Cerebellar nuclear complex (tissue), 1 donor: ENCODE results near the gene LEMD2.
A peak's percentile ranks its signal among the peaks of the same experiment; 100 is the strongest.

Source experiments
- DNase-seq, 2 experiments: peaks; one replicate each; lab custom pipeline; 2025; lab: John Stamatoyannopoulos, UW

LEMD2 gene

DNA sequence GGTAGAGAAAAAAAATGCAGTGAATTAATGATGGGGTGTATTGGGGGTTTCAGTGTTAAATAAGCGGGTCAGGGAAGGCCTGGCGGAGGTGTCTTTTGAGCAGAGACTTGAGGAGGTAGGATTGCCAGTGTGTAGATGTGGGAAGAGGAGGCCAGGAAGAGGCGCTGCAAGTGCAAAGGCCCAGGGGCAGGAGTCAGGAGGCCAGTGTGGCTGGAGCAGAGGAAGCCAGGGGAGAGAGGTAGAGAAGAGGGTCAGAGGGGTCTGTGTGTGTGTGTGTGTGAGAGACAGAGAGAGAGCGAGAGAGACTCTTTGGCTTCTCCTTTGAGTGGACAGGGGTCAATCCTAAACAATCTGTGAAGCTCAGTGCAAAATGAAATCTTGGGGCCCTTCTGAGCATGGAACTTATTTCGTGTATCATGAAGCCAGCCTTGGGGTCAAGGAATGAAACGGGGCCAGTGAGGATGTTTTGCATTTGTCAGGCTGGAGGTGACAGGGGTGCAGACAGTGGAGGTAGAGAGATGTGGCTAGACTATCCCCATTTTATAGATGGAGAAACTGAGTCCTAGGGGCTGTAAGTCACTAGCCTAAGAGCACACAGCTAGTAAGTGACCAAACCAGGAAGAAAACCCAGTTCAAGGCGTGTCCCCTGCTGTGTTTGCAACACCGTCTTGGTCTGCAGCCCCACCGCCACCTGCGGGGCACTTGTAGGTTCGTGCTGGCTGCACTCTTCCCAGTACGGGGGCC, 32.5 kb downstream of the LEMD2 start:
- DNase-seq = no peak

DNA sequence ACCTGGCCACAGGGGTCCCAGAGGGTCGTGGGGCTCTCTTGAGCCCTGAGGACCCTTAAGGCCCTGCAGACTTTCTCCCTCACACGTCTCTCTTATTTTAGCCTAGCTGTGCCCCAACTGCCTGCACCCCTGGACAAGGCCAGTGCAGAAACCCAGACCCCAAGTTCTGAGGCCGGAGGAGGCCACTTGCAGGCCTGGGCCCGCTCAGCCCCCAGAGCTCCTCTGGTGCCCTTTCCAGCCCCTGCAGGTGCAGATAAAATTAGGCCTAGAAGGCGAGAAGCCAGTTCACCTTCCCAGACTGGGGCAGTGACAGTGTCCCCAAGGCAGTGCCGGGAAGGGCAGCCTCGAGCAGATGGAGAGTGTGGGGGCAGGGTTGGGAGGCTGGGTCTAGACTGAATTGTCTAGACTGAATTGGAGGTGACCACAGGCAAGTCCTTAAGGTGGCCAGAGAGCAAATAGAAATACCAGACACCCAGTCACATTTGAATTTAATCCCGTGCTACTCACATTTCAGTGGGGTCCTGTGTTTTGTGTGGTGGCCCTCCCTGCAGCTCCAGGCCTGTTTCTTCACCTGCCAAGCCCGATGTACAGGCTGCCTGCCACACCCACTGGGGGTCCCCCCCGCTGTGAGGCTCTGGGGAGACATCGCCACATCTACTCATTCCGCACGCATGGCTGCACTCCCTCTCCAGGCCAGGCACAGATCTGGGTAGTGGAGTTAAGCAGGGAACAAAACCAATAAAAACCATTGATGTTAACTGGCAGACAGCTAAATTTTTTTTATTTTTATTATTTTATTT, 33.7 kb downstream of the LEMD2 start:
- no peak for DNase-seq

DNA sequence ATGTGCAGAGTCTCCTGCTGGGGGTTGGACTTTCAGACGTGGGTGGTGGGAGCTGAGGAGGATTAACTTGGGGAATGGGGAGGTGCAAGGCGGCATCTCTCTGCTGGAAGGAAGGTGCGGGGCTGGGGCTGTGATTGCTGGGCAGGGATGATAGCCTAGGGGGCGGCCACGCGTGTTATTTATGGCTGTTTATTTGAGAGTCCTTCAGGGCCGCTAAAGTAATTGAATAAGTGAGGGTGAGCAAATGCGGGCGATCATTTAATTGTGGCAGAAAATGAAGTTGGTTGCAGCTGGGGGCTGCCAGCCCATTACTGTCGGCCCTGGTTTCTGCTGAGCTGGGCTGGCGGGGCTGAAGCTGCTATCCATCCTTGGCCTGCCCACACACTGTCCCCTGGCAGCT, 34.7 kb downstream of the LEMD2 start:
- no peak for DNase-seq

DNA sequence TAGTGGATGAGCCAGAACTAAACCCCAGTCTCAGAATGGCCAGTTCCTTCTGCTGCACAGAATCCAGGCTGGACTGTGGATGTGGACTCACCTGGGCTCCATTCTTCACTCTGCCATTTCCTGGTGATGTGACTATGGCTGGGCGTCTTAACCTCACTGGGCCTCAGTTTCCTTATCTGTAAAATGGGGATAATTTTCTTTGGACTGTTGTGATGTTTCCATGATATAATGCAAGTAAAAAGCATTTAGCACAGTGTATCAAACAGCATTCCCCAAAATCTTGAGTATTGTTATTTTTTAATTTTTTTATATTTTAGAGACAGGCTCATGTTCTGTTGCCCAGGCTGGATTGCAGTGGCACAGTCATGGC, 36.3 kb downstream of the LEMD2 start:
- no peak for DNase-seq

DNA sequence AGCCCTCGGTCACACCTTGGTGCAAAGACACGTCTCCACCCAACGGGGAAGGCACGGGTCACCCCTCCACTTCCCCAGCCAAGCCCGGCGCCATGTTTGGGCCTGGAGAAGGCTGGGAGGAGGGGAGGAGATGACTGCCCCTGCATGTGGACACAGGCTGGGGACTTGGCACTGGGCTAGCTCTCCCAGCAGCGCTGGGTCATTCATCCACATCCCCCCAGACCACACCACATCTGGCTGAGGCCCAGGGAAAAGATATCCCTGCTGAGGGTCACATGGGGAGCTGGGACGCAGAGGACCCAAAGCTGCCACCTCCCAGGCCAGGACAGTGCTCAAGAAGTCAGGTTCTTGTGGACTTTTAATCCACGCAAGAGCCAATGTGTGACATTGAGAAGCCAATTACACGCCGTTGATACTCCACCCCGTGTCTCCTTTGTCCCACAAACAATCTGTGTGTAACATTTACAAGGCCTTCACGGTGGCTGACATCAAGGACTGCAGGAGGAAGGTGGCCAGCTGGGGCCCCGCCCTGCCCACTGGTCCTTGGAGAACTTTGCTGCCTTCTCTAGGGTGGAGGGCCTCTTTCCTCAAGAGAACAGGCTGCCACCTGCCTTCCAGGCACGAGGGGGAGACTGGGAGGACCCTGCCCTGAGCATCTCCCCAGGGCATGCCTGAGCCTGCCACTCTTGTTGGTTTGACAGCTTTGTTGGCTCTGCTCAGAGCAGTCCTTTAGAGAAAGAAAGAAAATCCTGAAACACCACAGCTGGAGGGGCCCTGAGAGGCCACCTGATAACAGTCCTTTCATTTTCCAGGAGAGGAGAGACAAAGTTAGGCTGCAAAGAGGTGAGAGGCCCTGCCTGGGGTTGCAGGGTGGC, 36.9 kb downstream of the LEMD2 start:
- DNase-seq = no peak

DNA sequence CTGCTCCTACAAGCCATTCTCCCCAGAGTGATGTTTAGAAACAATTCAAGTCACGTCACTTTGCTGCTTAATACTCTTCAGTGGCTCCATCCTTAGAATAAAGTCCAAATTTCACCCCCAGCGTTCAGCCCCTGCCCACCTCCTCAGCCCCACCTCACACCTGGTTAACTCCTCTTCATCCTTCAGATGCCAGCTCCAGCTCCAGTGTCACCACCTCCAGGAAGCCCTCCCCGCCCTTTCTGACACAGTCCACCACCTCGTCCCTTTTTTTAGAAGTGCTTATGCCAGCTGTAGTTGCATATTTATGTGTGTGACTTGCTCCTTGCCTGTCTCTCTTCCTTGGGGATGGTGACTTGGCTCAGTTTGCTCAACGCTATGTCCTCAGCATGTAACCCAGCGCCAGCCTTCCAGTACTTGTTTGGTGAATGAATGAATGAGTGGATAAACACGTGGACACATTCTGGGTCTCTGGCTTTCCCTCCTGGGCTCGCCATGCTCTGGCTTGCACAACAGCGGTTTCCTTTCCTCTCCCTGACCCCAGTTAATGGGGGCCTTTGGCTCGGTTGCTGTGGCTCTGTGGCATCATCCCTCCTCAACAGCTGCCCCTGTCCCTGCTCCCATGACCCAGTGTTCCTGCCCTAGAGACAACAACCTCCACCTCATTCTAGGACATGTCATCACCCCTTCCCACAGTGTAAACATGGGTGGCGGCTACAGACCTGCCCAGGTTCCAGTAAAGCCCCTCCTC, 38.5 kb downstream of the LEMD2 start:
- DNase-seq = no peak

DNA sequence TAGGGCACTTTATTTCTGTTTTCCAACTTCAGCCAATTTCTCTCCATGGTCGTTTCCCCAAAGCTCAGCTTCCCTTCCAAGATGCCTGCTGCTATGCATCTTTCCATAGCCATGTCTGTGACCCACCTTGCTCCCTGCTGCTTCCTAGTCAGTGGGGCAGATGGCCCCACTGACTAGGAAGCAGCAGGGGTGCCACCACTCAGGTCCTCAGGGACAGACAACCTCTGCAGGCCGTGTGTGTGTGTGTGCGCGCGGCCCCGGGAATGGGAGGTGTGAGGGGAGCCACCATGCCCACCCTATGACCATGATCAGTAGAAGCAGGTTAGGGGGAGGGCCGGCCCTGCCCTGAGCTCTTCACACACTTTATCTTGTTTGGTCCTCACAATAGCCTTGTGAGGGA, 39.5 kb downstream of the LEMD2 start:
- DNase-seq = no peak

DNA sequence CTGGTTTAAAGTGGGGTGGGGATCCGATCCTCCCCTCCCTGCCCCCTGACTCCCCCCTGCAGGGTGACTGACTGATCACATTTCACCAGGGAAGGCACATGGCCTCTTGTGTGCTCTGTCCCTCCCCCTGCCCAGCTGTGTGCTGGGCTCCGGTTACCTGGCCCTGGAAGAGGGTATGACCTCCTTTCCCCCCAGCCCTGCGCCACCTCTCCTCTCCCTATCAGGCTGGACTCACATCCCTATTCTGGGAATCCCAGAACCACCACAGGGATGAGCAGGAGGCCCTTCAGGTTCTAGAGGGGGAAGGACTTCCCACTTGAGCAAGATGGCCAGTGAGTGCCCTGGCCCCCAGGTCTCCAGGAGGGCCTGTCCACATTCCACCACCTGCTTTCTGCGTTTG, 40.1 kb downstream of the LEMD2 start:
- no peak for DNase-seq

DNA sequence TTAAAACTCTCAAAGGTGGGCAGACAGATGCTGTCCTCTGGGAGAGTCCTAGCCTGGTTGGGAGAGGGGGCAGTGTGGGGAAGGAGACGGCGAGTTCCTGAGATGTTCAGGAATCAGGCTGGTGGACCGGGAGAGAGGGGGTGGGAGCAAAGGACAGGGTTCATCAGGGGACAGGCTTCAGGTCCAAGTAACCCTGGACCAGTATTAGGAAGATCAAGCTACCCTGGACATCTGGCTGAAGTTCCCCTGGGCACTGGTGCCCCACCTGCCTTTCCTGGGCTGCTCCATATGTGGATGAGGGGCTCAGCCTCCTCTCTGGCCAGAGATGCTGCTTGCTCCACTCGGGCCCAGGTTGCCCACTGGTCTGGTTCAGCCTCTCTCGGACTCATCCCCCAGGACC, 41.1 kb downstream of the LEMD2 start:
- DNase-seq = no peak

DNA sequence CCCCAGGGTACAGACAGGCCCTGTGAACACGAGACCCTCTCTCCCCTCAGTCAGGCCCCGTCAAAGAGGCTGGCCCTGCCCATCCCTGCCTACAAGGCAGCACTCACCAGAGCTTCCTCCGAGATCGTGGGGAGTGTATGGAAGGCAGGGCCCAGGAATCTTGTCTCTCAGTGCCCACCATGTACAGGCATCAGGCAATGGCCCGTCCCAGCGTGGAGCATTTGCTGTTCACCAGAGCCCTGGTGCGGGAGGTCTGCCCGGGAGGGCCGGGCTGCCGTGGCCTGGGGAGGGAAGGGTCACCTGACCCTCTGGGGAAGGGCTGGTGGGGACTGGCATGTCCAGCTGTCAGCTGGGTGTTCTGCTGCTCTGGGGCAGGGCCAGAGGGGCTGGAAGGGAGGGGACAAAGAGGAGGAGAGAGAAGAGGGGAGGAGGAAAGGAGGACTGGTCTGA, 42.3 kb downstream of the LEMD2 start, which contains the start of gene IP6K3:
TSS of gene IP6K3 (minus strand) at position 255 of the 450 bp plus-strand sequence. CDS start 11,429 bp downstream, outside the sequence.
- DNase-seq = no peak

DNA sequence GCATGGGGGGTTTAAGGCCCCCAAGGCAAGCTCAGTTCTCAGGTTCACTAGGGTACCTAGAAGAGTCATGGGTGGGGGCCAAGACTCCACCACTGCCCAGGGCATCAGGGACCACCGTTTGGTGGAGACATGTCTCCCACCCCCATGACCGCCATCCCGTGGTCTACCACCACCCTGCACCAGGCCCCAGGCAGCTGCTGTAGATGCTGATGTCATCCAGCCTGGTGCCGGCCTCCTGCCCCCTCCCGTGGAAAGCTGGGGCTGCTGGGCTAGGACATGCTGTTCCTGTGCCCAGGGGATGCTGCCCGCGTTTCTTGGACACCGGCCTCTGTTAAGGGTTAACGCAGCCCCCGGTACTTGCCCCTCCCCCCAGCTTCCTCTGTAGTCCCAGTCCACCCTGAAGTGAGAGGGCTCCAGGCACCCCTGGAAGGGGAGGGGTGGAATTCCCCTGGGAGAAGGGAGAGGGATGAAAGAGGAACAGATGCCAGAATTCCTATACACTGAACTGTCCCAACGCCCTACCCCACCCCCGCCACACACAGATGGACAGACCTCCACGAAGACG, 42.8 kb downstream of the LEMD2 start:
- DNase-seq = no peak

DNA sequence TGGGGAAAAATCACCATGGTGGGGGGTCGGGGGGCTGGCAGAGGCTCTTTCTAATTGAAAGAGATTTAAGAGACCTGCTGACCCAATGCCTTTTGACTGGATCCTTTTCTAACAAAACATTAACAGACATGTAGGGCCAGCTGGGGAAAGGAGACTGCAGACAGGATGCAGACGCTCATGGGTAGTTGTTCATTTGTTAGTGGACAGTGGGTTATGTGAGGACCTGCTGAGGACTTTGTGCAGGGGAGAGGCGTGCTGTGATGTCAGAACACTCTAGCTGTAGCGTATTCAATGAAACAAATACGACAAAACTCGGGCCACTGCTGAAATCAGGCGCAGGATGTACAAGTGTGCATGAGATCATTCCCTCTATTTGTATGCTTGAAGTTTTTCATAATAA, 43.4 kb downstream of the LEMD2 start:
- DNase-seq = no peak

DNA sequence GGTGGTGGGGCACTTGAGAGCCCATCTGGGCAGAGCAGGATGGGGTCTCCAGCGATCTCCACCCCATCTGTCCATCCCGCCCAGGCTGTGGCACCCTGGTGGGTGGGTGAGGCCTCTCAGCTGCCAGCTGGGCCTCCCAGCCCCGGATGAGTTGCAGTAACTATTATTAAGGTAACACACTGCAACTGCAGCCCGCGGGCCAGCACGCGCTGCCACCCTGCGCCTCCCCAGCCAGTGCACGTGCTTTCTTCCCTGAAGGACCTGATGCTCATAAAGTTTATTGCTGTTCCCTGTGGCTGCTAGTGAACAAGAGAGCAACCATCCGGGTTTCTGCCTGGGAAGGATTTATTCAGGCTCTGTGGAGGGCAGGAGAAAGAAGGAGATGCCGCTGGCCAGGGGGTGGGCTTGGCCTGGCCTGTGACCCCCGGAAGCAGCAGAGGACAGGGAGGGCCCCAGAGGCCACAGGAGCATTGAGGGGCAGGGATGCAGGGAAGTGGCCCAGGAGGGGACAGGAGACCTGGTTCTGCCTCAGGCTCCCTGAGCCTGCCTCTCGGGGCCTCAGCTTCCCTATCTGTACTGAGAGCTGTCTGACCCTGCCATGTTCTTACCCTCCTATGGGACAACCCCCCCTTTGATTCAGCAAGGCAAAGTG, 43.9 kb downstream of the LEMD2 start:
- no peak for DNase-seq

DNA sequence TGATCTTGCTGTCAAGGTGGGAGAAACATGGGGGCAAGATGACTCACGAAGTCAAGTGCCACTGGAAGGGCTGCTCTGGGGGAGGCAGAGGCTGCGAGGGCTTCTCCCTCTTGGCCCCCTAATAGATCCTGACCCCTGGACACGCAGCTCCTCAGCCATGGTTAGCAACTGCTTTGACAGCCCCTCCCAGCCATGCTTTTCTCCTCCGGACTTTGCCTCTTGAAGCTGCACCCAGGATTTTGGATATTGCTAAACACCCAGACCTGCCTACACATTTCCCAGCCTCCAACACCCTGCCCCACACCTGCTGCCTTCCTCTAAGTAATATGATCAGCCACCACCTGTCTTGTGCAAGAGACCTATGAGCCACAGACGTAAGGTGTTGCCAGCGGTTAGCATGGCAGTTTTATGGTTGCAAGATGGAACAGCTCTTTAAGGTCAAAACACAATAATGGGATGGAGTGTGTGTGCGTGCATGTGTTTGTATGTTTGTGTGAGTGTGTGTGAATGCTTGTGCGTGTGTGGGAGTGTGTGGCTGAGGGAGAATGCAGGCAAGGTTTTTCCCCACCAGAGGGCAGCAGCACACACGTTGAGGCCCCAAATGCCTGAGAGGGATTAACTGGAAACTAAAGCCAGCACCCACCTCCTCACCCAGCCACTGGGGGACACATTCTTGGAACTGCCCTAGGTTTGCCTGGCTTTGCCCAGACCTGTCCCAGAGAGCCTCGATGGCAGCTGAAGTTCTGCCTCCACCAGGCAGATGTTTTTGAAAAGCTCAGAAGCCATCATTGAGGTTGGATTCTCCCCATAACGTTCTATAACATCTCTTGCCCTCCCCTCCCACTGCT, 44.7 kb downstream of the LEMD2 start:
- peak in 1 of 2 experiments; percentile 33 for DNase-seq

DNA sequence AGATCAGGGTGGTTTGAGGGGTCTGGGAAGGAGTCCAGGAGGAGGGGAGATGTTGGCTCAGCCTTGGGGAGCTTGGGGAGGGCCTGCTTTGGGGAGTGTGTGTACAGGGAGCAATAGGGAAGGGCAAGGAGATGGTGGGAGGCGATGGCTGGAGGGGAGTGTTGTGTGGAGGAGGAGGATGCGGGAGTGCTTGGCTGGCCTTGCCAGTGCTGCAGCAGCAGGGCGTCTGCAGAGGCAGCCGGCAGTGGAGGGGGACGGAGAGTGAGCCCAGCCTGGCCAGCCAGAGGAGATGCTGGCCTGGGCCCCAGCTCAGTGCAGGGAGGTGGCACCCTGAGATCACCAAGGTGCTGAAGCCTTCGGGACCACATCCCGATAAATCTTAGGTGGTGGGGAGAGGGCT, 46.1 kb downstream of the LEMD2 start:
- peak in 1 of 2 experiments; percentile 17 for DNase-seq

DNA sequence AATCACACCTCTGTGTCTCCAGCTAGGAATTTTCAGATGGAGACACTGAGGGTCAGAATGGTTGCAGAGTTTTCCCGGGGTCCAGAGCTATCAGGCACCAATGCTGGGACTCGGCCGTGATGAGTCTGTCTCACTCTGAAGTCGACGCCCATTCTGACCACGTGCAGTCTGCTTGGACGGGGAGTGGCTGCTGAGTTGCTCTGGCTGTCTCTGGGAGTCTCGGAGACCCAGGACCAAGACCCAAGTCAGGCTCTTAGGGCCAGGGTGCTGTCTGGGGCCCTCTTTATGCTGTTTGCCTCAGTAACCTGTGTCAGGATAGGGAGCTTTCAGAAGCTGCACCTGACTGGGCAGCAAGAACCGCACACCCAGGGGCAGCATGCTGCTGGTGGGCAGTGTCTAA, 46.8 kb downstream of the LEMD2 start:
- no peak for DNase-seq

DNA sequence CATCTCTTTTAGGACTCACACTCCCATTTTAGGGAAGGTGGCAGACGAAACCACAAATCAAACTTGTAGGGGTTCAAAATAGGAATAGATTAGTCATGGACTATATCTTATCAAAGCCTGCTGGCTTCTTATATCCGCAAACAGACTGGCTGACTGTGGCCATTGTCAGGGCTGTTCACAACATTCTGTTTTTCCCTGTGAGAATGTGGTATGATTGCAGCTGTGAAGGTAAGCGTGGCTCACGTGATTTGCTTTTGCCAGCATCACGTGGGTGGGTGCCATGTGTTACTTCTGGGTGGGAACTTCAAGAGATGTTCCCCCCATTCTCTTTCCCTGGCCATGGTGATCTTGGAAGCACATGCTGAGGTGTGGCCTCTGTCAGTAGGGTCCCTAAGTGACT, 48.1 kb downstream of the LEMD2 start:
- no peak for DNase-seq

DNA sequence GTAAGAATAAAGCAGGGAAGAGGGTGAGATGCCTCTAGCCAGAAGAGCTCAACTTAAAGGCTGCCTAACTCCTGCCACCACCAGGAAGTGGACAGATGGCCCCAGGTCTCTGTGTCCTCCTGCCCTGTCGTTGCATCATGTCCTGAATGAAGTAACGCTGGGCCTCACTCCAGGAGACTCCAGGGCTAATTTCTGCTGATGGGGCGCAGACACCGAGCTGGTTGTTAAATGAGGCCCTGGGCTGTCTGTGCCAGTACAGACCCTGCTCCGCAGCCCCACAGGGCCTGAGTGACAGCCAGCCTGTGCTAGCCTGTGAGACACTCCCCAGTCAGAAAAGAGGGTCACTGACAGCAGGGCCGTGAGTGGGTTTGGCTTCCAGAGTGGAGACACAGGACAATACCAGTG, 48.7 kb downstream of the LEMD2 start:
- DNase-seq = peak; percentile 74 to 92

DNA sequence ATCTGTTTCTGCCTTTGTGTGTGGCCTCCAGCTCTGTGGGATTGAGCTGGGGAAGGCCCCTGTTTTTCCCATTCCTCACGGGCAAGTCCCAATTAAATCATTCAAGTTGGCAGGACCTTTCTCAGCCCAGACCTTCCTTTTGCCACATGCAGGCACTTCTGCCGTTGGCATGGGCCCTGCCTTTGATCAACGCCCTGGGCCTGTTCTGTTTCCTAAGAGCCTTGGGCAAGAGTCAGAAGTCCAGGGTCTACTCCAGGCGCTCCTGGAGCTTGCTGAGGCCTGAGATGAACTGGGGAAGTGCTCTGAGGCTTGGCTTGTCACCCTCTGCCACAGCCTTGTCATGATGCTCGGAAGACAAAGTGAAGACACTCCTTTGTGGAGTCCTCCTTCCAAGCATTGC, 49.4 kb downstream of the LEMD2 start:
- no peak for DNase-seq

DNA sequence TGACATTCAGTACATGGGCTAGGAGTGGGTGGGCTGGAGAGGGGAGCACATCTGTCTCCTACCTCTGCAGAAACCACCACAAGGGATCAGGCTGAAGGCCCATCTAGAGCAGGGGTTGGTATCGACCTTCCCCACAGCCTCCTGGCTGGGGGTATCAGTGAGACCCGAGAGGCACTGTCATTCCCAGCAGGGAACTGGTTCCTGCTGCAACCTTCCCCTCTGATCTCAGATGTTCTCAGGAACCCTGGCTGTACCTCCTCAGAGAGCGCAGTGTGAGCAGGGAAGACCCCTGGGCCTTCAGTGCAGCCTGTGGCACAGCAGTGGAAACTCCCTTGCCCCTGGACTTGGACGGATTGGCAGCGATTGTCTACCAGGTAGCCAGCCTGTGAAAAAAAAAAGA, 50.1 kb downstream of the LEMD2 start:
- no peak for DNase-seq
